ENCODE results near the gene TIFAB.
"Not testable (repeated sequence)": the region's sequence is repeated elsewhere in the genome, so short reads cannot be mapped to it uniquely, and the experiment has no call there.

TIFAB gene

GRCh38 chr5:135452321-135453030 lies at the start of gene TIFAB:
Gene TIFAB (minus strand): TSS chr5:135452351. CDS start chr5:135449939, 2,412 bp downstream.
- no peak for DNase-seq

- DNase-seq = peak; percentile 43
These were observed 46.5 kb upstream of the TIFAB start for GRCh38 chr5:135498637-135498995.

GRCh38 chr5:135497971-135498636 lies 46.0 kb upstream of the TIFAB start:
- peak; percentile 76 for DNase-seq

GRCh38 chr5:135495531-135495930 lies 43.4 kb upstream of the TIFAB start:
- DNase-seq = not testable (repeated sequence)

GRCh38 chr5:135494196-135494595 lies 42.0 kb upstream of the TIFAB start:
- DNase-seq = no peak

GRCh38 chr5:135493406-135494180 lies 41.4 kb upstream of the TIFAB start:
- peak; percentile 74 for DNase-seq

GRCh38 chr5:135492319-135492626 lies 40.1 kb upstream of the TIFAB start:
- DNase-seq = no peak

- DNase-seq = no peak
These were observed 39.6 kb upstream of the TIFAB start for GRCh38 chr5:135491552-135492318.

- no peak for DNase-seq
These were observed 38.9 kb upstream of the TIFAB start for GRCh38 chr5:135491038-135491551.

- no peak for DNase-seq
These were observed 38.3 kb upstream of the TIFAB start for GRCh38 chr5:135490245-135491037.

- DNase-seq = no peak
These were observed 37.5 kb upstream of the TIFAB start for GRCh38 chr5:135489466-135490244.

- DNase-seq = peak; percentile 56
These were observed 36.7 kb upstream of the TIFAB start for GRCh38 chr5:135488727-135489465.

GRCh38 chr5:135487839-135488514 lies 35.8 kb upstream of the TIFAB start:
- DNase-seq = no peak

GRCh38 chr5:135487037-135487395 lies 34.9 kb upstream of the TIFAB start:
- DNase-seq = no peak

- no peak for DNase-seq
These were observed 34.2 kb upstream of the TIFAB start for GRCh38 chr5:135486131-135487036.

GRCh38 chr5:135484674-135485086 lies 32.5 kb upstream of the TIFAB start:
- no peak for DNase-seq

- DNase-seq = no peak
These were observed 31.1 kb upstream of the TIFAB start for GRCh38 chr5:135483254-135483653.

GRCh38 chr5:135482381-135482933 lies 30.3 kb upstream of the TIFAB start:
- DNase-seq = no peak

- no peak for DNase-seq
These were observed 29.8 kb upstream of the TIFAB start for GRCh38 chr5:135481909-135482311.
